Kidney epithelial cell (primary cell): ENCODE results near the gene NUP54. TPM values are rescaled to one million over a fixed set of nuclear protein-coding genes. Genes with fewer than 3 reads are reported as not detected.

ENCODE experiments used
- DNase-seq: peaks from one replicate; pipeline ENCODE4 v3.0.0-alpha.2; 2010; ENCODE audit warnings: low read depth
- H3K27me3 ChIP-seq: 2 replicates; pipeline ENCODE4 v1.6.0; 2011; ENCODE audit warnings: low read length; ENCODE audit not compliant: control insufficient read depth, insufficient read depth
- H3K36me3 ChIP-seq: 2 replicates; pipeline ENCODE4 v1.5.1; 2011; ENCODE audit warnings: low read length; ENCODE audit not compliant: control insufficient read depth, insufficient read depth
- H3K4me3 ChIP-seq: 2 replicates; pipeline ENCODE4 v1.5.1; 2011; ENCODE audit warnings: low read depth, mild to moderate bottlenecking, control low read depth, low read length
- CTCF ChIP-seq: IDR thresholded peaks from 2 replicates; pipeline ENCODE4 v1.5.1; 2011; ENCODE audit warnings: mild to moderate bottlenecking, moderate library complexity, low read length, control low read depth, inconsistent platforms; ENCODE audit not compliant: insufficient read depth, poor library complexity, severe bottlenecking
- total RNA-seq: library from RNA; depleted of rRNA; stranded (reverse); fragments of >200 nt; gene quantifications from 2 replicates; pipeline ENCODE4 v1.2.3, GENCODE V29; 2015

Gene NUP54
- 33.0 and 36.0 TPM in 2 replicates for total RNA-seq

GRCh38 chr4:76148142-76148865 is at the start of gene NUP54:
Gene NUP54, minus strand, starts transcription at chr4:76148397. Its CDS starts 23 bp downstream, at chr4:76148374.
- Histone ChIP-seq H3K36me3 (no peaks in the 10 kb centered on the region), H3K4me3 (peak within 1 kb of the TSS; percentile 98), H3K27me3 (no peaks in the 10 kb centered on the region)
- peak; percentile 70 for DNase-seq
- TF ChIP-seq CTCF = no peak

- no peak for DNase-seq
Measured at GRCh38 chr4:76197031-76197743, 49.0 kb upstream of the NUP54 start.

GRCh38 chr4:76196376-76196775 is 48.2 kb upstream of the NUP54 start:
- DNase-seq = no peak
- peaks cover 6% of the 10 kb centered on the region for H3K36me3 ChIP-seq
- no peak for TF ChIP-seq CTCF
- H3K4me3 ChIP-seq = no peak overlapping the region
- no peaks in the 10 kb centered on the region for H3K27me3 ChIP-seq

More at GRCh38 chr4:76197031-76197743, 49.0 kb upstream of the NUP54 start:
- Histone ChIP-seq H3K27me3 (no peaks in the 10 kb centered on the region), H3K36me3 (peaks cover 6% of the 10 kb centered on the region), H3K4me3 (no peak overlapping the region)
- TF ChIP-seq CTCF = no peak

GRCh38 chr4:76195326-76195725 is 47.1 kb upstream of the NUP54 start:
- DNase-seq = no peak
- no peak for TF ChIP-seq CTCF
- no peaks in the 10 kb centered on the region for H3K27me3 ChIP-seq
- H3K4me3 ChIP-seq = no peak overlapping the region
- peaks cover 6% of the 10 kb centered on the region for H3K36me3 ChIP-seq

- no peak overlapping the region for H3K4me3 ChIP-seq
- no peaks in the 10 kb centered on the region for H3K27me3 ChIP-seq
- DNase-seq = no peak
- H3K36me3 ChIP-seq = peaks cover 6% of the 10 kb centered on the region
- TF ChIP-seq CTCF = no peak
Measured at GRCh38 chr4:76194325-76194724, 46.1 kb upstream of the NUP54 start.
